NB4 (cell line): ENCODE data around the gene TBC1D22A.

Source experiments
- MYC ChIP-seq: IDR thresholded peaks from 2 replicates; pipeline ENCODE4 v1.6.1; 2011; ENCODE audit warnings: low read depth, low read length
- POLR2A ChIP-seq: IDR thresholded peaks from 2 replicates; pipeline ENCODE4 v1.6.1; 2011; ENCODE audit warnings: mild to moderate bottlenecking; ENCODE audit not compliant: insufficient read length; ENCODE audit errors: extremely low read depth
- TF ChIP-seq, protein P1 (sequence below): IDR thresholded peaks from one replicate; pipeline ENCODE4 v1.5.1; 2012; ENCODE audit warnings: low read depth, low read length
- TF ChIP-seq, protein P2 (sequence below): IDR thresholded peaks from 2 replicates; pipeline ENCODE4 v1.6.1; 2011; ENCODE audit warnings: low read depth, low read length

DNA sequence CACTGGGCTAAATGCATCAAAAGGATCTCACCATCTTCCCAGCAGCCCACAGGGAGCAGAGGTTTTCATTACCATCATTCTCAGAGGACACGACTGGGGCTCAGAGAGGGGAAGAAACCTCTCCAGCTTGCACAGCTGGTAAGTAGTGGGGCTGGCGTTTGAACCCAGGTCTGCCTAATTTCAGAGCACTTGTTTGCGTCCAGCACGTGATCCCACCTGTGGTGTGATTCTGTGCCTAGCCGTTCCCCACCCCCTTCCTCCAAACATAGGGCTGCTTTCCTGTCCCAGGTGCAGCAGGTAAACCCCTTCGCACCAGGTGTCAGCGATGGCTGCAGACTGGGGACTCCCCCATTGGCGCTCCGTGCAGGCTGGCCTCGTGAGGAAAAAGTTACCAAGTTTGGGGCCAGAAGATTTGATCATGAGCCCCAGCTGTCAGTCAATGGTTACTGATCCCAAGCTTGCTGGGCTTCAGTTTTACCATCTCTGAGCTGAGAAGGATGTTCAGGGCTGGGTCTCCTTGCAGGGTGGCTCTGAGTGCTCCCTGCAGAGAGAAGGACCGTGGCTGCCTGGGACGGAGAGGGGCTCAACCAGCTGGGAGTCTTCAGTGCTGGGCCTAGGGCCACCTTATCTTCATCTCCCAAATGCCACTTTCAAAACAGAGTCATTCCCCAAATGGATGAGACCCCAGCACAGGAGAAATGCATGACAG lies 445.6 kb downstream of the TBC1D22A start:
- TF ChIP-seq, protein P1, sequence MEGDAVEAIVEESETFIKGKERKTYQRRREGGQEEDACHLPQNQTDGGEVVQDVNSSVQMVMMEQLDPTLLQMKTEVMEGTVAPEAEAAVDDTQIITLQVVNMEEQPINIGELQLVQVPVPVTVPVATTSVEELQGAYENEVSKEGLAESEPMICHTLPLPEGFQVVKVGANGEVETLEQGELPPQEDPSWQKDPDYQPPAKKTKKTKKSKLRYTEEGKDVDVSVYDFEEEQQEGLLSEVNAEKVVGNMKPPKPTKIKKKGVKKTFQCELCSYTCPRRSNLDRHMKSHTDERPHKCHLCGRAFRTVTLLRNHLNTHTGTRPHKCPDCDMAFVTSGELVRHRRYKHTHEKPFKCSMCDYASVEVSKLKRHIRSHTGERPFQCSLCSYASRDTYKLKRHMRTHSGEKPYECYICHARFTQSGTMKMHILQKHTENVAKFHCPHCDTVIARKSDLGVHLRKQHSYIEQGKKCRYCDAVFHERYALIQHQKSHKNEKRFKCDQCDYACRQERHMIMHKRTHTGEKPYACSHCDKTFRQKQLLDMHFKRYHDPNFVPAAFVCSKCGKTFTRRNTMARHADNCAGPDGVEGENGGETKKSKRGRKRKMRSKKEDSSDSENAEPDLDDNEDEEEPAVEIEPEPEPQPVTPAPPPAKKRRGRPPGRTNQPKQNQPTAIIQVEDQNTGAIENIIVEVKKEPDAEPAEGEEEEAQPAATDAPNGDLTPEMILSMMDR, result no peak
- TF ChIP-seq, protein P2, sequence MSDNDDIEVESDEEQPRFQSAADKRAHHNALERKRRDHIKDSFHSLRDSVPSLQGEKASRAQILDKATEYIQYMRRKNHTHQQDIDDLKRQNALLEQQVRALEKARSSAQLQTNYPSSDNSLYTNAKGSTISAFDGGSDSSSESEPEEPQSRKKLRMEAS, result no peak
- TF ChIP-seq POLR2A, result no peak
- TF ChIP-seq MYC, result no peak
